ENCODE data around the gene CCDC178.
"Not testable (repeated sequence)": the region's sequence is repeated elsewhere in the genome, so short reads cannot be mapped to it uniquely, and the experiment has no call there.

CCDC178 gene

GRCh38 chr18:33210575-33211189 is 229.8 kb downstream of the CCDC178 start:
- DNase-seq = peak; percentile 2

GRCh38 chr18:33205777-33206176 is 234.7 kb downstream of the CCDC178 start:
- no peak for DNase-seq

- peak; percentile 1 for DNase-seq
Observed at GRCh38 chr18:33201509-33201926, 239.0 kb downstream of the CCDC178 start.

GRCh38 chr18:33195795-33196194 is 244.7 kb downstream of the CCDC178 start:
- DNase-seq = no peak

- no peak for DNase-seq
Observed at GRCh38 chr18:33194793-33195192, 245.7 kb downstream of the CCDC178 start.

GRCh38 chr18:33184958-33185357 is 255.6 kb downstream of the CCDC178 start:
- DNase-seq = no peak

GRCh38 chr18:33184175-33184574 is 256.3 kb downstream of the CCDC178 start:
- DNase-seq = no peak

- DNase-seq = no peak
Observed at GRCh38 chr18:33183136-33183535, 257.4 kb downstream of the CCDC178 start.

GRCh38 chr18:33181016-33181415 is 259.5 kb downstream of the CCDC178 start:
- DNase-seq = no peak

GRCh38 chr18:33169218-33169617 is 271.3 kb downstream of the CCDC178 start:
- DNase-seq = no peak

- not testable (repeated sequence) for DNase-seq
Observed at GRCh38 chr18:33164121-33164520, 276.4 kb downstream of the CCDC178 start.

- DNase-seq = no peak
Observed at GRCh38 chr18:33161131-33161530, 279.4 kb downstream of the CCDC178 start.

- no peak for DNase-seq
Observed at GRCh38 chr18:33159151-33159550, 281.4 kb downstream of the CCDC178 start.

- no peak for DNase-seq
Observed at GRCh38 chr18:33157893-33158292, 282.6 kb downstream of the CCDC178 start.

- no peak for DNase-seq
Observed at GRCh38 chr18:33156906-33157470, 283.5 kb downstream of the CCDC178 start.

GRCh38 chr18:33154049-33154448 is 286.5 kb downstream of the CCDC178 start:
- DNase-seq = no peak

GRCh38 chr18:33152376-33152775 is 288.1 kb downstream of the CCDC178 start:
- DNase-seq = no peak

- not testable (repeated sequence) for DNase-seq
Observed at GRCh38 chr18:33147811-33148210, 292.7 kb downstream of the CCDC178 start.

GRCh38 chr18:33146014-33146413 is 294.5 kb downstream of the CCDC178 start:
- no peak for DNase-seq

GRCh38 chr18:33135951-33136660 is 304.4 kb downstream of the CCDC178 start:
- no peak for DNase-seq

GRCh38 chr18:33132657-33133056 is 307.9 kb downstream of the CCDC178 start:
- DNase-seq = no peak

GRCh38 chr18:33128581-33128980 is 311.9 kb downstream of the CCDC178 start:
- DNase-seq = no peak

GRCh38 chr18:33123862-33124518 is 316.5 kb downstream of the CCDC178 start:
- no peak for DNase-seq

GRCh38 chr18:33116376-33116775 is 324.1 kb downstream of the CCDC178 start:
- peak; percentile 21 for DNase-seq
